Measurements from ENCODE around the gene CRACR2A. TPM values are rescaled to one million over a fixed set of nuclear protein-coding genes. Genes with fewer than 3 reads are reported as not detected.

The CRACR2A gene, protein sequence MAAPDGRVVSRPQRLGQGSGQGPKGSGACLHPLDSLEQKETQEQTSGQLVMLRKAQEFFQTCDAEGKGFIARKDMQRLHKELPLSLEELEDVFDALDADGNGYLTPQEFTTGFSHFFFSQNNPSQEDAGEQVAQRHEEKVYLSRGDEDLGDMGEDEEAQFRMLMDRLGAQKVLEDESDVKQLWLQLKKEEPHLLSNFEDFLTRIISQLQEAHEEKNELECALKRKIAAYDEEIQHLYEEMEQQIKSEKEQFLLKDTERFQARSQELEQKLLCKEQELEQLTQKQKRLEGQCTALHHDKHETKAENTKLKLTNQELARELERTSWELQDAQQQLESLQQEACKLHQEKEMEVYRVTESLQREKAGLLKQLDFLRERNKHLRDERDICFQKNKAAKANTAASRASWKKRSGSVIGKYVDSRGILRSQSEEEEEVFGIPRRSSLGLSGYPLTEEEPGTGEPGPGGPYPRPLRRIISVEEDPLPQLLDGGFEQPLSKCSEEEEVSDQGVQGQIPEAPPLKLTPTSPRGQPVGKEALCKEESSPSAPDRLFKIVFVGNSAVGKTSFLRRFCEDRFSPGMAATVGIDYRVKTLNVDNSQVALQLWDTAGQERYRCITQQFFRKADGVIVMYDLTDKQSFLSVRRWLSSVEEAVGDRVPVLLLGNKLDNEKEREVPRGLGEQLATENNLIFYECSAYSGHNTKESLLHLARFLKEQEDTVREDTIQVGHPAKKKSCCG
- total RNA-seq (9.4 TPM), polyA plus RNA-seq (7.3 TPM)
- long read RNA-seq, donor 1, result 0 reads
- long read RNA-seq, donor 2, result 0 reads
- long read RNA-seq, donor 3, partial matches to known transcripts, result 0 of 1 reads
- long read RNA-seq, donor 3, other reads (novel, unspliced or antisense), result 0 of 1 reads
- long read RNA-seq, donor 4, result 0 reads
- long read RNA-seq, donor 5, result 0 reads
- long read RNA-seq, donor 6, partial matches to known transcripts, result 5 of 6 reads
- long read RNA-seq, donor 6, other reads (novel, unspliced or antisense), result 0 of 6 reads
- long read RNA-seq, donor 7, result 0 reads
- long read RNA-seq, donor 8, result 0 reads
- long read RNA-seq, donor 9, partial matches to known transcripts, result 5 of 5 reads
- long read RNA-seq, donor 9, other reads (novel, unspliced or antisense), result 0 of 5 reads
- long read RNA-seq, donor 10, result 0 reads

DNA sequence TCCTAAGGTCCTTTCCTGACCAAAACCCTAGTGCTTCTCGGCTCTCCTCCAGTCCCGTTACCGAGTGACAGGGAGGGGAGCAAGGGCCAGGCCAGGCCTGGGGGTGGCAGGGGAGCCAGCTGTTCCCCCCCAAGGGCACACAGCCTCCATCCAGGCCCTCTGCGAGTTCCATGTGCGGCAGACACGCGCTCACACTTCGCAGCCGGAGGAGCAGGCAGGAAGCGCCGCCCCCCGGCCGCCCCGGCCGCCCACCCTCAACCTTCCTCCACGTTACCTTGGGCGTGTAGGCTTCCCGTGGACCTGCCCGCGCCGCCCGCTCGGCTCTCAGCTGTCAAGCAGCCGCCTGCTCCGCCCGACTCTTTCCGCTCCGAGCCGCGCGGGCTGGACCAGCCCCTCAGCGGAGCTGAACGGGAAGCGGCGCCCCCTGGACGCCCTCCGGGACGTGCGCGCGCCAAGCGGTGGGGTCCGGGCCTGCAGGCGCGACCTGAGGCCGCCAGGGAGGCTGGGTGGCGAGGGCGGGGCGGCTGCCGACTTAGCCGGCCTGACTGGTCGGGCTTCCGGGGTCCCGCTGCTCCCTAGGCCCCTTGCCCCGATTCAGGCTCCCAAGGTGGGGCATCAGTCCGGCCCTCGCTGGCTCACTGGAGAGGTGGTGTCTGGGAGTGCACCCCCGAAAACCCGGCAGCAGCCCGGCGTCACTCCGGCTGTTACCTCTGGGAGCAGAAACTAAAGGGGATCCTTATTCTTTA, at the start of gene CRACR2A:
CRACR2A (minus strand) TSS at position 369 of the 746 bp plus-strand sequence. CDS start 56,110 bp downstream, outside the sequence.
- H3K27me3 ChIP-seq (ENCODE audit: control insufficient read depth in 2 of 2, insufficient read depth in 1 of 2, low read length in 1 of 2), result no peaks in the 10 kb centered on the region
- peaks cover 2 to 6% of the 10 kb centered on the region in 2 donors for H3K36me3 ChIP-seq (ENCODE audit: control insufficient read depth in 2 of 2, insufficient read depth in 2 of 2, low read length in 1 of 2)
- DNase-seq (ENCODE audit: low read depth in 6 of 9, low spot score in 9 of 9), result peak in 7 of 9 donors; percentile 71 to 93 (median 76)
- H3K4me1 ChIP-seq (ENCODE audit: control insufficient read depth in 2 of 2, insufficient read depth in 2 of 2, low read length in 2 of 2), result peaks cover 14 to 45% of the 10 kb centered on the region in 2 donors
- 1% methylated on average over 62 of the region's 62 CpGs for WGBS
- no peaks in the 10 kb centered on the region for H3K9me3 ChIP-seq (ENCODE audit: control insufficient read depth in 2 of 2, insufficient read depth in 1 of 2, low read length in 1 of 2)
- peak within 1 kb of the TSS; percentile 87 to 99 for H3K27ac ChIP-seq (ENCODE audit: low read depth in 1 of 2, low read length in 1 of 2)
- peak within 1 kb of the TSS; percentile 67 to 71 for H3K4me3 ChIP-seq (ENCODE audit: low read length in 2 of 2)

DNA sequence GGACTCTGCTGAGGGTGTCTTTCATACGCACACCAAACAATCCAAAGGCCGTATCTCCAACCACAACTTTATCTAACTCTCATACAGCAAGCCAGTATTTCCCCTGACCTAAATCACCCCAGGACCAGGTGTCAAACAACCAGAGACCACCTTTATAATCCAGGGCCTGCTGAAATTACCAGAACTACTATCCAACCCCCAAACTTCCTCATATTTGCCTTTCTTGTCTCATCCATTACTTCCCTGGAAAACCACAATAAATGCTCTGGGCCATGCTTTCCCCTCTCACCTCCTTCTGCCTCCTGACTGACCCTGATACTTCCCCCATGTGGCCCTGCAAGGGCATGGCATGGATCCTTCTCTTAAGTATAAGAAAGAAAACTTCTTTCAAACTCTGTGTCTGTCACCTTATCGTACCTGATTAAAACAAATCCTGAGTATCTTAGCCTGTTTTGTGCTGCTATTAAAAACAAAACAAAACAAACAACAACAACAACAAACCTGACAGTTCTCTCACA, 44.7 kb upstream of the CRACR2A start:
- H3K36me3 ChIP-seq (ENCODE audit: control insufficient read depth in 2 of 2, insufficient read depth in 2 of 2, low read length in 1 of 2), result peaks cover 0 to 1% of the 10 kb centered on the region in 2 donors
- DNase-seq (ENCODE audit: low read depth in 6 of 9, low spot score in 9 of 9), result no peak
- no peak overlapping the region for H3K4me3 ChIP-seq (ENCODE audit: low read length in 2 of 2)
- WGBS, result 86% methylated on average over 3 of the region's 3 CpGs
- no peak overlapping the region for H3K27ac ChIP-seq (ENCODE audit: low read depth in 1 of 2, low read length in 1 of 2)
- no peaks in the 10 kb centered on the region for H3K9me3 ChIP-seq (ENCODE audit: control insufficient read depth in 2 of 2, insufficient read depth in 1 of 2, low read length in 1 of 2)
- no peaks in the 10 kb centered on the region for H3K4me1 ChIP-seq (ENCODE audit: control insufficient read depth in 2 of 2, insufficient read depth in 2 of 2, low read length in 2 of 2)
- H3K27me3 ChIP-seq (ENCODE audit: control insufficient read depth in 2 of 2, insufficient read depth in 1 of 2, low read length in 1 of 2), result no peaks in the 10 kb centered on the region

GRCh38 chr12:3795492-3796133, 42.7 kb upstream of the CRACR2A start:
- H3K27ac ChIP-seq (ENCODE audit: low read depth in 1 of 2, low read length in 1 of 2), result no peak overlapping the region
- H3K9me3 ChIP-seq (ENCODE audit: control insufficient read depth in 2 of 2, insufficient read depth in 1 of 2, low read length in 1 of 2), result no peaks in the 10 kb centered on the region
- DNase-seq (ENCODE audit: low read depth in 6 of 9, low spot score in 9 of 9), result no peak
- no peak overlapping the region for H3K4me3 ChIP-seq (ENCODE audit: low read length in 2 of 2)
- no peaks in the 10 kb centered on the region for H3K27me3 ChIP-seq (ENCODE audit: control insufficient read depth in 2 of 2, insufficient read depth in 1 of 2, low read length in 1 of 2)
- H3K36me3 ChIP-seq (ENCODE audit: control insufficient read depth in 2 of 2, insufficient read depth in 2 of 2, low read length in 1 of 2), result no peaks in the 10 kb centered on the region
- no peaks in the 10 kb centered on the region for H3K4me1 ChIP-seq (ENCODE audit: control insufficient read depth in 2 of 2, insufficient read depth in 2 of 2, low read length in 2 of 2)
- WGBS, result 96% methylated on average over 5 of the region's 5 CpGs

DNA sequence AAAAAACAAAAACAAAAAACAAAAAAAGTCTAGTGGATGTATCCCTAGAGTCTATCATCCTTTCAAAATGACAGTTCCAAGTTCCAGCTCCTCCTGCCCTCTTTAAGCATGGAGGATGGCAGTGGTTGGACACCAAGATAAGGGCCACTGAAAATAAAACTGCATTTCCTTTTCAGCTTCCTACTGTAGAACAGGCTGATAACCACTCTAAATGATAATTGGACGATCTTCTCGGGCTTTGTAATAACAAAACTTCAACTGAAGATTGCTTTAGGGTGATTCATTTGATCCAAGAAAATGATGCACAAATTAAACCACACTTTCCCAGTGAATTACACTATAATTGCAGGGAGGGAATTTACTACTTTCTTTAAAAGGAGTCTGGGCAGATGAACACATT, 42.2 kb upstream of the CRACR2A start:
- DNase-seq (ENCODE audit: low read depth in 6 of 9, low spot score in 9 of 9), result no peak
- H3K4me1 ChIP-seq (ENCODE audit: control insufficient read depth in 2 of 2, insufficient read depth in 2 of 2, low read length in 2 of 2), result no peaks in the 10 kb centered on the region
- no peaks in the 10 kb centered on the region for H3K36me3 ChIP-seq (ENCODE audit: control insufficient read depth in 2 of 2, insufficient read depth in 2 of 2, low read length in 1 of 2)
- H3K27me3 ChIP-seq (ENCODE audit: control insufficient read depth in 2 of 2, insufficient read depth in 1 of 2, low read length in 1 of 2), result no peaks in the 10 kb centered on the region
- 89% methylated on average over 2 of the region's 2 CpGs for WGBS
- H3K27ac ChIP-seq (ENCODE audit: low read depth in 1 of 2, low read length in 1 of 2), result no peak overlapping the region
- no peaks in the 10 kb centered on the region for H3K9me3 ChIP-seq (ENCODE audit: control insufficient read depth in 2 of 2, insufficient read depth in 1 of 2, low read length in 1 of 2)
- no peak overlapping the region for H3K4me3 ChIP-seq (ENCODE audit: low read length in 2 of 2)

DNA sequence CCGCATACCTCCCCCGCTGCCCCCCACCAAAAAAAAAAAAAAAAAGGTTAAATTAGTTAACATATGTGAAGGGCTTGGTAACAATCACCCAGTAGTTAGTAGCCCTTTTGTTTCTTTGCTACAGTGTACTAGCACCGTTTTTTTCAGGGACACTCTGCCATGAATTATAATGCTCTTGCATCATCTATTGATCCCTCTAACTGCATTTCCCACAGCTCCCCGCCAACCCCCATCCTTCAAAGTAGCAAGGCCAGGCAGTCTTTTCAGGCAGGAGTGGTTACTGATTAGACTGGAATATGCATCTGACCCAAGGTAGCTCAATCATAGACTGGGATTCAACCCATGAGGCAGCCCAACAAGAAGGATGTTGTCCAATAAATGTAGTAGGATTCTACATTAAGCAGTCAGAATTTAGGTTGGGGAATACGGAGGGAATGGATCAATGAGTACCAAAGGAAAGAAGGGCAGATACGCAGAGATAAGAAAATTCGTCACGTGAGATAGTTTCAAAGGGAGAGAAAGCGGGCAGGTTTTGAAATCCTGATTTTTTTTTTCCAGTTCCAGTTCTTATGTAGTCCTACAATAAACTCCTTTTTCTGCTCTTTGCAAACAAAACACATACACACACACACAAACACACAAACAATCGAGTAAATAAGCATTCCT, 39.8 kb upstream of the CRACR2A start:
- Histone ChIP-seq H3K27ac (ENCODE audit: low read depth in 1 of 2, low read length in 1 of 2) (no peak overlapping the region), H3K9me3 (ENCODE audit: control insufficient read depth in 2 of 2, insufficient read depth in 1 of 2, low read length in 1 of 2) (no peaks in the 10 kb centered on the region), H3K4me3 (ENCODE audit: low read length in 2 of 2) (no peak overlapping the region), H3K27me3 (ENCODE audit: control insufficient read depth in 2 of 2, insufficient read depth in 1 of 2, low read length in 1 of 2) (no peaks in the 10 kb centered on the region), H3K4me1 (ENCODE audit: control insufficient read depth in 2 of 2, insufficient read depth in 2 of 2, low read length in 2 of 2) (no peaks in the 10 kb centered on the region), H3K36me3 (ENCODE audit: control insufficient read depth in 2 of 2, insufficient read depth in 2 of 2, low read length in 1 of 2) (no peaks in the 10 kb centered on the region)
- no peak for DNase-seq (ENCODE audit: low read depth in 6 of 9, low spot score in 9 of 9)
- WGBS, result 93% methylated on average over 10 of the region's 10 CpGs

DNA sequence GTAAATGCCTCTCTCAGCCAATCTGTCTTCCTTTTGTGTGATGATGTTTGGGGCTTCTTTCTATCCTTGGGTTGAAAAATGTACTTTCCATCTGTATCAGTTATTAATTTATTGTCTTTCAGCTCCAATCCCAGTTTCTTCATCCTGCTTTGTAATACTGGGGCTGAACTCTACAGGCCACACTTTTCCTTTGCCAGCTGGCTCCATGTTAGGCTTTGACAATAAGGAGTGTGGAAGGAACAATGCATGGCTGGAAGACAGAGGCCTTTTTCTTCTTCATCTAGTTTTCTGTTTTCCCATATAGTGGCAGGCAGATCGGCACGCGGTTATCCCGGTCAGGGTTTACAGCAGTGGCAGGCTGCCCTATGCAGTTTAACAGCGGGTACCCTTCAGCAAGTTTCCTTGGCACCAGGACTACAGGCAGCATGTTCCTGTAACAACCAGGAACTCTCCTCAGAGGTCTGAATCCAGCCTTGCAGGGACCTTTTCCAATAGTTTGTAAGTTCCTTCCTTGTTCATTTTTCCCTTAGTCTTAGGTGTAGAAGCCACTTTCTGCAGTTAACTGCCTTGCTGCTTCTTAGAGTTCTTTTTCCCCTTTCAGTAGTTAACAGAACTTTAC, 38.5 kb upstream of the CRACR2A start:
- H3K9me3 ChIP-seq (ENCODE audit: control insufficient read depth in 2 of 2, insufficient read depth in 1 of 2, low read length in 1 of 2), result no peaks in the 10 kb centered on the region
- H3K27ac ChIP-seq (ENCODE audit: low read depth in 1 of 2, low read length in 1 of 2), result no peak overlapping the region
- H3K4me3 ChIP-seq (ENCODE audit: low read length in 2 of 2), result no peak overlapping the region
- WGBS, result 96% methylated on average over 5 of the region's 5 CpGs
- no peak for DNase-seq (ENCODE audit: low read depth in 6 of 9, low spot score in 9 of 9)
- H3K4me1 ChIP-seq (ENCODE audit: control insufficient read depth in 2 of 2, insufficient read depth in 2 of 2, low read length in 2 of 2), result no peaks in the 10 kb centered on the region
- H3K36me3 ChIP-seq (ENCODE audit: control insufficient read depth in 2 of 2, insufficient read depth in 2 of 2, low read length in 1 of 2), result no peaks in the 10 kb centered on the region
- no peaks in the 10 kb centered on the region for H3K27me3 ChIP-seq (ENCODE audit: control insufficient read depth in 2 of 2, insufficient read depth in 1 of 2, low read length in 1 of 2)

- no peaks in the 10 kb centered on the region for H3K9me3 ChIP-seq (ENCODE audit: control insufficient read depth in 2 of 2, insufficient read depth in 1 of 2, low read length in 1 of 2)
- no peak for DNase-seq (ENCODE audit: low read depth in 6 of 9, low spot score in 9 of 9)
- H3K36me3 ChIP-seq (ENCODE audit: control insufficient read depth in 2 of 2, insufficient read depth in 2 of 2, low read length in 1 of 2), result no peaks in the 10 kb centered on the region
- no peaks in the 10 kb centered on the region for H3K27me3 ChIP-seq (ENCODE audit: control insufficient read depth in 2 of 2, insufficient read depth in 1 of 2, low read length in 1 of 2)
- H3K4me1 ChIP-seq (ENCODE audit: control insufficient read depth in 2 of 2, insufficient read depth in 2 of 2, low read length in 2 of 2), result no peaks in the 10 kb centered on the region
- H3K27ac ChIP-seq (ENCODE audit: low read depth in 1 of 2, low read length in 1 of 2), result no peak overlapping the region
- no peak overlapping the region for H3K4me3 ChIP-seq (ENCODE audit: low read length in 2 of 2)
- 96% methylated on average over 2 of the region's 2 CpGs for WGBS
These were observed 37.7 kb upstream of the CRACR2A start for GRCh38 chr12:3790642-3791041.
